ENCODE data around the gene APLP2. TPM values are rescaled to one million over a fixed set of nuclear protein-coding genes. Genes with fewer than 3 reads are reported as not detected.

APLP2 gene
- total RNA-seq, 4 donors from 2014 or later, result 226 to 376 (median 262) TPM

GRCh38 chr11:130159657-130160497 lies 90.2 kb downstream of the APLP2 start, which contains the start of gene ST14:
Gene ST14, plus strand, starts transcription at chr11:130159782. Its CDS starts 198 bp downstream, at chr11:130159980.
- DNase-seq, result no peak
- Histone ChIP-seq H3K36me3 (no peaks in the 10 kb centered on the region), H3K9me3 (no peaks in the 10 kb centered on the region), H3K27ac (no peak within 1 kb of the TSS), H3K4me1 (peaks cover 0 to 10% of the 10 kb centered on the region in 2 donors), H3K27me3 (peaks cover 0 to 15% of the 10 kb centered on the region in 2 donors), H3K4me3 (no peak within 1 kb of the TSS)
- intact Hi-C loops (cut with DNase I; ENCODE audit: low total_unique reads), result no loop called here
- peak in 1 of 2 donors; percentile 50 for TF ChIP-seq POLR2A (IDR thresholded peaks at IDR 0.05)
- TF ChIP-seq, protein P1, sequence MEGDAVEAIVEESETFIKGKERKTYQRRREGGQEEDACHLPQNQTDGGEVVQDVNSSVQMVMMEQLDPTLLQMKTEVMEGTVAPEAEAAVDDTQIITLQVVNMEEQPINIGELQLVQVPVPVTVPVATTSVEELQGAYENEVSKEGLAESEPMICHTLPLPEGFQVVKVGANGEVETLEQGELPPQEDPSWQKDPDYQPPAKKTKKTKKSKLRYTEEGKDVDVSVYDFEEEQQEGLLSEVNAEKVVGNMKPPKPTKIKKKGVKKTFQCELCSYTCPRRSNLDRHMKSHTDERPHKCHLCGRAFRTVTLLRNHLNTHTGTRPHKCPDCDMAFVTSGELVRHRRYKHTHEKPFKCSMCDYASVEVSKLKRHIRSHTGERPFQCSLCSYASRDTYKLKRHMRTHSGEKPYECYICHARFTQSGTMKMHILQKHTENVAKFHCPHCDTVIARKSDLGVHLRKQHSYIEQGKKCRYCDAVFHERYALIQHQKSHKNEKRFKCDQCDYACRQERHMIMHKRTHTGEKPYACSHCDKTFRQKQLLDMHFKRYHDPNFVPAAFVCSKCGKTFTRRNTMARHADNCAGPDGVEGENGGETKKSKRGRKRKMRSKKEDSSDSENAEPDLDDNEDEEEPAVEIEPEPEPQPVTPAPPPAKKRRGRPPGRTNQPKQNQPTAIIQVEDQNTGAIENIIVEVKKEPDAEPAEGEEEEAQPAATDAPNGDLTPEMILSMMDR (IDR thresholded peaks at IDR 0.05), result no peak

- H3K27me3 ChIP-seq, result peaks cover 0 to 15% of the 10 kb centered on the region in 2 donors
- TF ChIP-seq POLR2A (IDR thresholded peaks at IDR 0.05), result no peak
- TF ChIP-seq, protein P1 (IDR thresholded peaks at IDR 0.05), result no peak
- no peaks in the 10 kb centered on the region for H3K36me3 ChIP-seq
- intact Hi-C loops (cut with DNase I; ENCODE audit: low total_unique reads), result no loop called here
- no peak overlapping the region for H3K27ac ChIP-seq
- H3K9me3 ChIP-seq, result no peaks in the 10 kb centered on the region
- H3K4me1 ChIP-seq, result peaks cover 0 to 10% of the 10 kb centered on the region in 2 donors
- no peak for DNase-seq
- no peak overlapping the region for H3K4me3 ChIP-seq
These were observed 90.9 kb downstream of the APLP2 start for GRCh38 chr11:130160498-130161155.

- TF ChIP-seq, protein P1 (IDR thresholded peaks at IDR 0.05), result no peak
- no peak for TF ChIP-seq POLR2A (IDR thresholded peaks at IDR 0.05)
- Histone ChIP-seq H3K4me3 (no peak overlapping the region), H3K36me3 (no peaks in the 10 kb centered on the region), H3K9me3 (no peaks in the 10 kb centered on the region), H3K4me1 (peaks cover 0 to 10% of the 10 kb centered on the region in 2 donors), H3K27ac (no peak overlapping the region), H3K27me3 (peaks cover 0 to 15% of the 10 kb centered on the region in 2 donors)
- intact Hi-C loops (cut with DNase I; ENCODE audit: low total_unique reads), result no loop called here
- no peak for DNase-seq
These were observed 91.9 kb downstream of the APLP2 start for GRCh38 chr11:130161441-130162145.

- no peak overlapping the region for H3K4me3 ChIP-seq
- H3K9me3 ChIP-seq, result no peaks in the 10 kb centered on the region
- H3K27me3 ChIP-seq, result peaks cover 0 to 15% of the 10 kb centered on the region in 2 donors
- H3K36me3 ChIP-seq, result no peaks in the 10 kb centered on the region
- intact Hi-C loops (cut with DNase I; ENCODE audit: low total_unique reads), result no loop called here
- no peak for TF ChIP-seq POLR2A (IDR thresholded peaks at IDR 0.05)
- TF ChIP-seq, protein P1 (IDR thresholded peaks at IDR 0.05), result no peak
- no peak for DNase-seq
- peaks cover 0 to 10% of the 10 kb centered on the region in 2 donors for H3K4me1 ChIP-seq
- no peak overlapping the region for H3K27ac ChIP-seq
These were observed 93.0 kb downstream of the APLP2 start for GRCh38 chr11:130162733-130163132.
